Measurements from ENCODE around the gene HCFC1R1. TPM values are rescaled to one million over a fixed set of nuclear protein-coding genes. Genes with fewer than 3 reads are reported as not detected.

The HCFC1R1 gene
- total RNA-seq, 1 experiment from 2014 or later, result 60.0 TPM

DNA sequence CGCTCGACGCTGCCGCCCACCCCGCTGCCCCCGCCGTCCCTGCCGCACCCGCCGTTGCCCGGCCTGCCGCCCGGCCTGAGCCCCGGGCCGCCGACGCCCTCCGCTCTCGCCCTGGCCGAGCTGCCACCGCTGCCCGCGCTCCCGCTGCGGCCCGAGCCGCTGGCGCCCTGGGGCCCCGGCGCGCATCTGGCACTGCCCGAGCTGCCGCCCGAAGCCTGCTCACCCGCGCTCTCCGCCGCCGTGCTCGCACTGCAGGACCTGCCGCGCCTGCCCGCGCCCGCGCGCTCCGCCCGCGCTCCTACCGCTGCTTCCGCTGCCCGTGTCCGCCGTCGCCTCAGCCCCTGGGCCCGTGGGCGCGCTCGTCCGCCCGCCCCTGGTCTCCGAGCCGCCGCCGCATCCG, 19.4 kb downstream of the HCFC1R1 start:
- peaks cover 29 to 52% of the 10 kb centered on the region in 2 experiments for H3K4me1 ChIP-seq (ENCODE audit: control insufficient read depth in 1 of 2, insufficient read depth in 2 of 2, low read length in 2 of 2)
- H3K79me2 ChIP-seq (ENCODE audit: insufficient read depth, low read length), result no peaks in the 10 kb centered on the region
- H3K27ac ChIP-seq (ENCODE audit: low read depth, low read length), result no peak overlapping the region
- no peaks in the 10 kb centered on the region for H4K20me1 ChIP-seq (ENCODE audit: insufficient read depth)
- no peak overlapping the region for H3K9ac ChIP-seq (ENCODE audit: low read length)
- no peaks in the 10 kb centered on the region for H3K9me3 ChIP-seq (ENCODE audit: control insufficient read depth in 1 of 2, insufficient read depth in 1 of 2, low read depth in 1 of 2, low read length in 2 of 2)
- DNase-seq (ENCODE audit: low read depth, low spot score) (no peak), ATAC-seq (peak; percentile 31)
- H3K4me3 ChIP-seq (replicated peaks in 1 of 2; ENCODE audit: low read depth in 1 of 2, low read length in 2 of 2), result peak overlapping the region in 1 of 2 experiments; percentile 20; a peak in 1 of 4 replicates
- no peaks in the 10 kb centered on the region for H3K36me3 ChIP-seq (ENCODE audit: control insufficient read depth in 1 of 2, insufficient read depth in 2 of 2, low read length in 2 of 2)
- H3K4me2 ChIP-seq (ENCODE audit: low read length), result no peak overlapping the region
- TF ChIP-seq EZH2phosphoT487 (IDR thresholded peaks at IDR 0.05; ENCODE audit: borderline replicate concordance) (no peak), SRF (IDR thresholded peaks at IDR 0.05; ENCODE audit: low read depth) (no peak)
- intact Hi-C loops (cut with micrococcal nuclease), result loop anchor here (2.0 kb wide), 1 partner anchor 20 kb away; the partner anchor contains the start of gene THOC6
- H3K27me3 ChIP-seq (ENCODE audit: insufficient read depth, low read length), result no peaks in the 10 kb centered on the region
- H2AFZ ChIP-seq (ENCODE audit: low read depth, low read length, poor library complexity, severe bottlenecking), result no peak overlapping the region
- RAD21 ChIA-PET (ENCODE audit: low non-redundant PET in 1 of 2, low total read pairs in 2 of 2, uncharacterized antibody in 2 of 2, unreplicated experiment in 2 of 2), result interaction anchor here (1.0 to 1.4 kb wide), 2 partner anchors 23 to 24 kb away, joined by 4 to 7 read pairs; no protein-coding TSS in a partner anchor
- CTCF ChIA-PET, result interaction anchor here (0.9 to 3.0 kb wide), 4 partner anchors 16 to 28 kb away, joined by 4 to 29 read pairs (median 13); partner anchors contain the start of genes HCFC1R1, THOC6 and TNFRSF12A
- no peaks in the 10 kb centered on the region for H3K9me2 ChIP-seq (ENCODE audit: insufficient read depth)
- no TSS peak for BruUV-seq (replicated peaks)
- POLR2A ChIA-PET, result interaction anchor here (0.8 to 11.4 kb wide), 4 partner anchors 10 to 39 kb away, joined by 3 to 188 read pairs (median 4); partner anchors contain the start of genes CLDN6, HCFC1R1, THOC6 and TNFRSF12A

DNA sequence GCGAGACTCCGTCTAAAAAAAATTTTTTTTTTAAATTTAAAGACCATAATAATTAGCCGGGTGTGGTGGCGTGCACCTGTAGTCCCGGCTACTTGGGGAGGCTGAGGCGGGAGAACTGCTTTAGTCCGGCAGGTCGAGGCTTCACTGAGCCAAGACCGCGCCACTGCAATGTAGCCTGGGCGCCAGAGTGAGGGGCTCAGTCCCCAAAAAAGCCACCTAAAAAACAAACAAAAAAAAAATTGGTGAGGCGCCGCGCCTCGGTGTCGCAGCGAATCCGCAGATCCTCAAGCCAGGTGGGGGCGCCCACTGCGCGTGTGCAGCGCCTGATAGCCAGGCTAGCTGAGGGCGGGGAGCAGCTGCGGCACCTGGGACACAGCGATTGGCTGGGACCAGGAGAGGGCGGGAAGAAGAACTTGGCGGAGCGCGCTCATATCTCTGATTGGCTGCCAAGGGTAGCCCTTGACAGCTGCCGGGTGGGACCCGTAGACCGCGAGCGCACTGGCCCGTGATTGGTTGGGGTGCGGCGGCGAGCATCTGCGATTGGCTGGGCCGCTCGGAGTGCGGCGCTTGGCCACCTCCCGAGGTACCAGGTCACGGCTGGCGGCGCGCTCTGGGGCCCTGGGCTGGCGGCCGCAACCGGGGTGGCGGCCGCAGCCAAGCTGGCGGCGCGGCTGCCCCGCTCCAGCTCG, 20.0 kb downstream of the HCFC1R1 start:
- intact Hi-C loops (cut with micrococcal nuclease), result loop anchor here (2.0 kb wide), 1 partner anchor 21 kb away; the partner anchor contains the start of gene THOC6
- Histone ChIP-seq H2AFZ (ENCODE audit: low read depth, low read length, poor library complexity, severe bottlenecking) (no peak overlapping the region), H4K20me1 (ENCODE audit: insufficient read depth) (no peaks in the 10 kb centered on the region), H3K4me3 (replicated peaks in 1 of 2; ENCODE audit: low read depth in 1 of 2, low read length in 2 of 2) (0 out of 4 replicates have a peak overlapping the region, but pooled peaks of 1 of the 2 experiments have one; percentile 18), H3K79me2 (ENCODE audit: insufficient read depth, low read length) (no peaks in the 10 kb centered on the region), H3K4me2 (ENCODE audit: low read length) (peak overlapping the region; percentile 47), H3K27me3 (ENCODE audit: insufficient read depth, low read length) (no peaks in the 10 kb centered on the region), H3K4me1 (ENCODE audit: control insufficient read depth in 1 of 2, insufficient read depth in 2 of 2, low read length in 2 of 2) (peaks cover 23 to 46% of the 10 kb centered on the region in 2 experiments), H3K9me2 (ENCODE audit: insufficient read depth) (no peaks in the 10 kb centered on the region), H3K9me3 (ENCODE audit: control insufficient read depth in 1 of 2, insufficient read depth in 1 of 2, low read depth in 1 of 2, low read length in 2 of 2) (no peaks in the 10 kb centered on the region), H3K36me3 (ENCODE audit: control insufficient read depth in 1 of 2, insufficient read depth in 2 of 2, low read length in 2 of 2) (no peaks in the 10 kb centered on the region), H3K9ac (ENCODE audit: low read length) (no peak overlapping the region), H3K27ac (ENCODE audit: low read depth, low read length) (no peak overlapping the region)
- CTCF ChIA-PET, result interaction anchor here (0.6 to 3.0 kb wide), 5 partner anchors 17 to 42 kb away, joined by 3 to 29 read pairs (median 12); partner anchors contain the start of genes HCFC1R1, THOC6 and TNFRSF12A
- peak; percentile 99 for DNase-seq (ENCODE audit: low read depth, low spot score)
- RAD21 ChIA-PET (ENCODE audit: low non-redundant PET in 1 of 2, low total read pairs in 2 of 2, uncharacterized antibody in 2 of 2, unreplicated experiment in 2 of 2), result interaction anchor here (0.7 to 1.4 kb wide), 3 partner anchors 20 to 24 kb away, joined by 3 to 7 read pairs (median 4); partner anchors contain the start of gene HCFC1R1 (in 1 of the 2)
- BruUV-seq (replicated peaks), result no TSS peak
- POLR2A ChIA-PET, result interaction anchor here (0.8 to 11.4 kb wide), 4 partner anchors 9 to 39 kb away, joined by 3 to 188 read pairs (median 4); partner anchors contain the start of genes CLDN6, HCFC1R1, THOC6 and TNFRSF12A
- peak; percentile 93 for ATAC-seq
- no peak for TF ChIP-seq FOSL1 (IDR thresholded peaks at IDR 0.05; ENCODE audit: low read depth)
- TF ChIP-seq, protein P1, sequence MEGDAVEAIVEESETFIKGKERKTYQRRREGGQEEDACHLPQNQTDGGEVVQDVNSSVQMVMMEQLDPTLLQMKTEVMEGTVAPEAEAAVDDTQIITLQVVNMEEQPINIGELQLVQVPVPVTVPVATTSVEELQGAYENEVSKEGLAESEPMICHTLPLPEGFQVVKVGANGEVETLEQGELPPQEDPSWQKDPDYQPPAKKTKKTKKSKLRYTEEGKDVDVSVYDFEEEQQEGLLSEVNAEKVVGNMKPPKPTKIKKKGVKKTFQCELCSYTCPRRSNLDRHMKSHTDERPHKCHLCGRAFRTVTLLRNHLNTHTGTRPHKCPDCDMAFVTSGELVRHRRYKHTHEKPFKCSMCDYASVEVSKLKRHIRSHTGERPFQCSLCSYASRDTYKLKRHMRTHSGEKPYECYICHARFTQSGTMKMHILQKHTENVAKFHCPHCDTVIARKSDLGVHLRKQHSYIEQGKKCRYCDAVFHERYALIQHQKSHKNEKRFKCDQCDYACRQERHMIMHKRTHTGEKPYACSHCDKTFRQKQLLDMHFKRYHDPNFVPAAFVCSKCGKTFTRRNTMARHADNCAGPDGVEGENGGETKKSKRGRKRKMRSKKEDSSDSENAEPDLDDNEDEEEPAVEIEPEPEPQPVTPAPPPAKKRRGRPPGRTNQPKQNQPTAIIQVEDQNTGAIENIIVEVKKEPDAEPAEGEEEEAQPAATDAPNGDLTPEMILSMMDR (IDR thresholded peaks at IDR 0.05 in 2 of 3, conservative IDR thresholded peaks at IDR 0.05 in 1 of 3; ENCODE audit: borderline replicate concordance in 1 of 3, insufficient read depth in 1 of 3, low read depth in 2 of 3, low read length in 2 of 3), result peak in 2 of 3 experiments; percentile 43 to 52; a peak in 3 of 6 replicates

All from HCT116 (cell line).